Lung (tissue), 12 donors: ENCODE measurements around the gene ACVR2A. TPM values are rescaled to one million over a fixed set of nuclear protein-coding genes. Genes with fewer than 3 reads are reported as not detected.

ENCODE experiments used
- ATAC-seq: fragments of 200-7000 bp; cut with Tn5 transposase; one replicate; pipeline ENCODE4 v1.9.1; 2020; ENCODE audit warnings: moderate number of reproducible peaks; ENCODE audit not compliant: insufficient read depth, low FRiP score
- DNase-seq, 3 donors: peaks; one replicate each; pipeline ENCODE4 v3.0.0-alpha.2; 2013 to 2017
- H3K27ac ChIP-seq, 2 donors: one replicate each; pipeline ENCODE4 v1.5.1; 2013; ENCODE audit warnings: mild to moderate bottlenecking in 2 of 2, moderate library complexity in 2 of 2, control low read depth in 1 of 2, inconsistent platforms in 1 of 2, low read depth in 1 of 2, low read length in 1 of 2
- H3K27me3 ChIP-seq, 3 donors: one replicate each; pipeline ENCODE4 v1.5.1; 2013; ENCODE audit warnings: low read length in 2 of 3; ENCODE audit not compliant: control insufficient read depth in 3 of 3, insufficient read depth in 3 of 3
- H3K36me3 ChIP-seq, 4 donors: one replicate each; pipeline ENCODE4 v1.5.1; 2013; ENCODE audit warnings: low read length in 4 of 4, mild to moderate bottlenecking in 1 of 4, moderate library complexity in 1 of 4; ENCODE audit not compliant: control insufficient read depth in 4 of 4, insufficient read depth in 4 of 4
- H3K4me1 ChIP-seq, 5 donors: one replicate each; pipeline ENCODE4 v1.5.1; 2013; ENCODE audit warnings: low read length in 5 of 5, mild to moderate bottlenecking in 2 of 5, moderate library complexity in 1 of 5; ENCODE audit not compliant: control insufficient read depth in 5 of 5, insufficient read depth in 5 of 5
- H3K4me3 ChIP-seq: one replicate; pipeline ENCODE4 v1.5.1; 2013; ENCODE audit warnings: mild to moderate bottlenecking, control low read depth, moderate library complexity
- H3K9ac ChIP-seq, 2 donors: one replicate each; pipeline ENCODE4 v1.5.1; 2013; ENCODE audit warnings: low read length in 2 of 2, control low read depth in 1 of 2; ENCODE audit not compliant: insufficient read depth in 1 of 2
- H3K9me3 ChIP-seq, 4 donors: one replicate each; pipeline ENCODE4 v1.5.1; 2013; ENCODE audit warnings: low read length in 3 of 4, mild to moderate bottlenecking in 1 of 4, moderate library complexity in 1 of 4; ENCODE audit not compliant: control insufficient read depth in 4 of 4, insufficient read depth in 3 of 4
- WGBS, 2 donors: extraction: QIAGEN DNeasy Blood & Tissue Kit; methylation state at CpG; one replicate each; pipeline ENCODE4 v1.1.7; 2013; 5-methylcytosine and 5-hydroxymethylcytosine counted together
- polyA plus RNA-seq, 2 donors: library from polyadenylated mRNA; stranded (reverse); fragments of 200-250 nt; gene quantifications; one replicate each; pipeline ENCODE4 v1.2.1, GENCODE V29; 2013
- total RNA-seq, 2 donors: library from RNA; depleted of rRNA in 1 of 2; stranded (reverse); fragments of >200 nt in 1 of 2; gene quantifications; one replicate each; pipeline ENCODE4 v1.2.1, GENCODE V29; 2014 to 2021
- TF ChIP-seq, protein P1 (sequence below): IDR thresholded peaks from 2 replicates; pipeline ENCODE4 v1.5.1; 2012; ENCODE audit warnings: mild to moderate bottlenecking; ENCODE audit errors: control extremely low read depth, extremely low read depth
- donor health status: control.
- donor health status: control.
- donor health status: Bipolar disorder and iron deficiency.
- donor health status: healthy.
- donor health status: DM: yes; HTN: yes; CAD: no.

ACVR2A gene
- total and polyA plus RNA-seq, 4 donors: 4.0 to 56.5 (median 10.9) TPM

DNA sequence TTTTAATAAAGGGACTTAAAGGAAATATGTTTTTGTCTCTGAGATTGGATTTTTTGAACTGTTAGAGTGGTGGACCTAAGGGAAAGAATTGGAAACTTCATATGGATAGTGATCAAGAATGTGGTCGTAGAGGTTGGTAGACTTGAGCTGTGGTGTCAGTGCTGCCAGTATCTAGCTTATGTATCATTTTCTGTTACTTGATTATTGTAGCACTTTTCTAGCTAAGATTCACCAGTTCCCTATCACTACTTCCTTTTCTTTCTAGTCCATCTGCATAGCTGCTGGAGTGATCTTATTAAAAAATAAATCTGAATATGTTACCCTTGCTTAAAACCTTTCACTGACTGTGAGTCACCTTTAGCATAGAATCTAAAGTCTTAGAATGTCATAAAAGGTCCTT lies 6.0 kb downstream of the ACVR2A start:
- no peaks in the 10 kb centered on the region for H3K36me3 ChIP-seq
- H3K9me3 ChIP-seq: no peaks in the 10 kb centered on the region
- 83 to 90% methylated on average over 1 of the region's 1 CpG for WGBS, 2 donors
- H3K4me1 ChIP-seq: peaks cover 0 to 21% (median 4%) of the 10 kb centered on the region in 5 donors
- DNase-seq (no peak), ATAC-seq (no peak)
- no peak overlapping the region for H3K4me3 ChIP-seq
- no peak overlapping the region for H3K9ac ChIP-seq
- H3K27me3 ChIP-seq: no peaks in the 10 kb centered on the region
- TF ChIP-seq, protein P1, sequence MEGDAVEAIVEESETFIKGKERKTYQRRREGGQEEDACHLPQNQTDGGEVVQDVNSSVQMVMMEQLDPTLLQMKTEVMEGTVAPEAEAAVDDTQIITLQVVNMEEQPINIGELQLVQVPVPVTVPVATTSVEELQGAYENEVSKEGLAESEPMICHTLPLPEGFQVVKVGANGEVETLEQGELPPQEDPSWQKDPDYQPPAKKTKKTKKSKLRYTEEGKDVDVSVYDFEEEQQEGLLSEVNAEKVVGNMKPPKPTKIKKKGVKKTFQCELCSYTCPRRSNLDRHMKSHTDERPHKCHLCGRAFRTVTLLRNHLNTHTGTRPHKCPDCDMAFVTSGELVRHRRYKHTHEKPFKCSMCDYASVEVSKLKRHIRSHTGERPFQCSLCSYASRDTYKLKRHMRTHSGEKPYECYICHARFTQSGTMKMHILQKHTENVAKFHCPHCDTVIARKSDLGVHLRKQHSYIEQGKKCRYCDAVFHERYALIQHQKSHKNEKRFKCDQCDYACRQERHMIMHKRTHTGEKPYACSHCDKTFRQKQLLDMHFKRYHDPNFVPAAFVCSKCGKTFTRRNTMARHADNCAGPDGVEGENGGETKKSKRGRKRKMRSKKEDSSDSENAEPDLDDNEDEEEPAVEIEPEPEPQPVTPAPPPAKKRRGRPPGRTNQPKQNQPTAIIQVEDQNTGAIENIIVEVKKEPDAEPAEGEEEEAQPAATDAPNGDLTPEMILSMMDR: no peak
- H3K27ac ChIP-seq: no peak overlapping the region

DNA sequence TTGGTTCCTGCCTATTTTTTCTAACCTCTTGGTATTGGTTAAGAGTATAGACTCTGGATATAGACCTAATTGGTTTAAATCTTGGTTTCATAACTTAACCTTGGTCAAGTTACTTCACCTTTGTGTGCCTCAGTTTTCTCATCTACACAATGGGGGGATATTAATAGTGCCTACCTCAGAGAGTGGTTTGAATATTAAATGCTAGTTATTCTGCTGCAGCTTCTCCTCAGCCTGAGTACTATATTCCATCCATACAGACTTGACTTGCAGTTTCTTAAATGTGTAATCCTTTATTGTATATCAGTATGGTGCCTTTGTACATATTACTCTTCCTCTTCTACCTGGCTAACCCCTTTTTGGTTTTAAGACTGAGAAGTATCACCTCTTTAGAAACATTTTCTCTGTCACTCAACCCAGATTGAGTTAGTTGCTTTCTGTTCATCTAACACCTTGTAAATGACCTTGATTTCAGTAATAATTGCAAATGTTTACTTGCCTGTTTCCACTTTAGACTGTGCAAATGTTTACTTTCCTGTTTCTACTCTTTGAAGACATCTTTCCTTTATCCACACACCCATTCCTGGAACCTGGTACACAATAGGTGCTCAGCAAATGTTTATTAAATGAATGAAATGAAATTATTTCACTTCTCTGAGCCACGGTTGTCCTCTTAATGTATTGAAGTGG lies 6.6 kb downstream of the ACVR2A start:
- H3K9ac ChIP-seq: no peak overlapping the region
- H3K27ac ChIP-seq: no peak overlapping the region
- peaks cover 0 to 17% (median 4%) of the 10 kb centered on the region in 5 donors for H3K4me1 ChIP-seq
- H3K4me3 ChIP-seq: no peak overlapping the region
- 46 to 69% methylated on average over 1 of the region's 1 CpG for WGBS, 2 donors
- H3K36me3 ChIP-seq: no peaks in the 10 kb centered on the region
- no peaks in the 10 kb centered on the region for H3K27me3 ChIP-seq
- DNase-seq: no peak
- TF ChIP-seq, protein P1: no peak
- no peak for ATAC-seq
- no peaks in the 10 kb centered on the region for H3K9me3 ChIP-seq

DNA sequence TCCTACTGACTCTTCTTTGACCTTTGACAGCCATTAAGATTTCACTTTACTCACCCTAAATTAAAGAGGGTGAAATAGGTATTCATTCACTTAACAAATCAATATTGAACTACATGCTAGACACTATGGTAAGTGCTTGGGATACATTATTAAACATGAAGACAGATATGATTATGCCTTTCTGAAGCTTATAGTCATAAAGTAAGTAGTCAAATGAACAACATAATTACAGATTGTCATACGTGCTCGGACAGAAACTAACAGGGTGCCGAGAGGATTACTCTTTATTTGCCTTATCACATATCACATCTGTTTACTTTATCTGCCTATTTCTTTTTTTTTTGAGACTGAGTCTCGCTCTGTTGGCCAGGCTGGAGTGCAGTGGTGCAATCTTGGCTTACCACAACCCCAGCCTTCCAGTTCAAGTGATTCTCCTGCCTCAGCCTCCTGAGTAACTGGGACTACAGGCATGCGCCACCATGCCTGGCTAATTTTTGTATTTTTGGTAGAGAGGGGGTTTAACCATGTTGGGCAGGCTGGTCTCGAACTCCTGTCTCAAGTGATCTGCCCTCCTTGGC lies 9.8 kb downstream of the ACVR2A start:
- TF ChIP-seq, protein P1: no peak
- H3K27me3 ChIP-seq: no peaks in the 10 kb centered on the region
- no peaks in the 10 kb centered on the region for H3K36me3 ChIP-seq
- DNase-seq (no peak), ATAC-seq (no peak)
- no peak overlapping the region for H3K9ac ChIP-seq
- WGBS, 2 donors: 81 to 83% methylated on average over 6 of the region's 6 CpGs
- H3K4me1 ChIP-seq: peaks cover 0 to 14% (median 5%) of the 10 kb centered on the region in 5 donors
- no peak overlapping the region for H3K4me3 ChIP-seq
- no peaks in the 10 kb centered on the region for H3K9me3 ChIP-seq
- H3K27ac ChIP-seq: no peak overlapping the region
